ENCODE measurements around the gene WDR38.
"Not testable (repeated sequence)": the region's sequence is repeated elsewhere in the genome, so short reads cannot be mapped to it uniquely, and the experiment has no call there.

The WDR38 gene

GRCh38 chr9:124830593-124830992 is 22.7 kb upstream of the WDR38 start:
- Histone ChIP-seq H3K27me3 (no peaks in the 10 kb centered on the region), H3K4me2 (peak overlapping the region in 10 of 11 experiments; percentile 69 to 88 (median 82); a peak in 19 of 22 replicates), H3K27ac (no peak overlapping the region; a peak in 2 of 22 replicates), H3K9me3 (replicated peaks in 1 of 11) (peaks cover 0 to 17% (median 13%) of the 10 kb centered on the region in 11 experiments; a peak in 16 of 22 replicates), H3K9ac (peak overlapping the region in 1 of 11 experiments; percentile 53; a peak in 1 of 22 replicates), H3K36me3 (no peaks in the 10 kb centered on the region), H4K20me1 (no peaks in the 10 kb centered on the region), H3K4me1 (peaks cover 34 to 67% (median 58%) of the 10 kb centered on the region in 10 experiments), H3K4me3 (no peak overlapping the region)
- no peak for TF ChIP-seq Cebpa-rat (IDR thresholded peaks at IDR 0.05)

GRCh38 chr9:124831642-124832364 is 21.5 kb upstream of the WDR38 start:
- Histone ChIP-seq H4K20me1 (no peaks in the 10 kb centered on the region), H3K9ac (peak overlapping the region in 9 of 11 experiments; percentile 31 to 65 (median 53); a peak in 17 of 22 replicates), H3K27me3 (no peaks in the 10 kb centered on the region), H3K27ac (peak overlapping the region in 9 of 11 experiments; percentile 57 to 75 (median 69); a peak in 17 of 22 replicates), H3K9me3 (replicated peaks in 1 of 11) (peaks cover 0 to 9% (median 5%) of the 10 kb centered on the region in 11 experiments; a peak in 10 of 22 replicates), H3K4me3 (no peak overlapping the region), H3K4me1 (peaks cover 34 to 74% (median 58%) of the 10 kb centered on the region in 10 experiments), H3K4me2 (peak overlapping the region; percentile 53 to 88 (median 81)), H3K36me3 (no peaks in the 10 kb centered on the region)
- TF ChIP-seq Cebpa-rat (IDR thresholded peaks at IDR 0.05) = no peak

- peak overlapping the region in 1 of 11 experiments; percentile 20; a peak in 1 of 22 replicates for H3K27ac ChIP-seq
- H3K9ac ChIP-seq = peak overlapping the region in 6 of 11 experiments; percentile 3 to 53 (median 27); a peak in 5 of 22 replicates
- TF ChIP-seq Cebpa-rat (IDR thresholded peaks at IDR 0.05) = no peak
- no peaks in the 10 kb centered on the region for H3K9me3 ChIP-seq (replicated peaks in 1 of 11)
- H3K27me3 ChIP-seq = no peaks in the 10 kb centered on the region
- no peaks in the 10 kb centered on the region for H3K36me3 ChIP-seq
- peak overlapping the region in 1 of 10 experiments; percentile 1; a peak in 1 of 20 replicates for H3K4me3 ChIP-seq
- H3K4me1 ChIP-seq = peaks cover 34 to 64% (median 52%) of the 10 kb centered on the region in 10 experiments
- H4K20me1 ChIP-seq = no peaks in the 10 kb centered on the region
- peak overlapping the region; percentile 71 to 92 (median 81) for H3K4me2 ChIP-seq
Observed at GRCh38 chr9:124834591-124834990, 18.7 kb upstream of the WDR38 start.

- Histone ChIP-seq H3K9me3 (replicated peaks in 1 of 11) (no peaks in the 10 kb centered on the region), H3K9ac (peak overlapping the region in 8 of 11 experiments; percentile 3 to 55 (median 28); a peak in 11 of 22 replicates), H3K27ac (0 out of 22 replicates have a peak overlapping the region, but pooled peaks of 2 of the 11 experiments have one; percentile 14 to 20), H3K27me3 (no peaks in the 10 kb centered on the region), H3K4me3 (peak overlapping the region in 1 of 10 experiments; percentile 1; a peak in 1 of 20 replicates), H3K36me3 (no peaks in the 10 kb centered on the region), H3K4me1 (peaks cover 34 to 60% (median 51%) of the 10 kb centered on the region in 10 experiments), H3K4me2 (peak overlapping the region; percentile 71 to 92 (median 81)), H4K20me1 (no peaks in the 10 kb centered on the region)
- no peak for TF ChIP-seq Cebpa-rat (IDR thresholded peaks at IDR 0.05)
Observed at GRCh38 chr9:124835026-124835557, 18.2 kb upstream of the WDR38 start.

- not testable (repeated sequence) for H3K36me3 ChIP-seq; H3K27me3 ChIP-seq; H3K9me3 ChIP-seq (replicated peaks in 1 of 11); H3K4me2 ChIP-seq; H4K20me1 ChIP-seq; H3K9ac ChIP-seq; H3K4me3 ChIP-seq; H3K27ac ChIP-seq
- peaks cover 10 to 31% (median 22%) of the 10 kb centered on the region in 10 experiments for H3K4me1 ChIP-seq
Observed at GRCh38 chr9:124838132-124838531, 15.1 kb upstream of the WDR38 start.

GRCh38 chr9:124838567-124839275 is 14.5 kb upstream of the WDR38 start:
- not testable (repeated sequence) for H3K9me3 ChIP-seq (replicated peaks in 1 of 11); H3K27ac ChIP-seq; H3K27me3 ChIP-seq; H4K20me1 ChIP-seq; H3K4me2 ChIP-seq; H3K36me3 ChIP-seq; H3K9ac ChIP-seq; H3K4me3 ChIP-seq
- peaks cover 10 to 26% (median 18%) of the 10 kb centered on the region in 10 experiments for H3K4me1 ChIP-seq

GRCh38 chr9:124839612-124840299 is 13.5 kb upstream of the WDR38 start:
- H3K4me3 ChIP-seq = no peak overlapping the region
- H3K27me3 ChIP-seq = no peaks in the 10 kb centered on the region
- no peak overlapping the region for H3K9ac ChIP-seq
- H3K4me2 ChIP-seq = no peak overlapping the region
- no peak overlapping the region for H3K27ac ChIP-seq
- no peaks in the 10 kb centered on the region for H3K36me3 ChIP-seq
- H4K20me1 ChIP-seq = no peaks in the 10 kb centered on the region
- peaks cover 8 to 19% (median 13%) of the 10 kb centered on the region in 10 experiments for H3K4me1 ChIP-seq
- H3K9me3 ChIP-seq (replicated peaks in 1 of 11) = no peaks in the 10 kb centered on the region
- TF ChIP-seq Cebpa-rat (IDR thresholded peaks at IDR 0.05) = no peak

- Histone ChIP-seq H3K4me2 (no peak overlapping the region), H3K9ac (no peak overlapping the region), H3K27ac (no peak overlapping the region), H3K4me3 (no peak overlapping the region), H3K36me3 (no peaks in the 10 kb centered on the region), H3K9me3 (replicated peaks in 1 of 11) (no peaks in the 10 kb centered on the region), H4K20me1 (no peaks in the 10 kb centered on the region), H3K27me3 (no peaks in the 10 kb centered on the region), H3K4me1 (peaks cover 2 to 13% (median 7%) of the 10 kb centered on the region in 10 experiments)
- TF ChIP-seq Cebpa-rat (IDR thresholded peaks at IDR 0.05) = no peak
Observed at GRCh38 chr9:124840300-124840833, 12.9 kb upstream of the WDR38 start.
